Measurements from ENCODE around the gene SLC15A4.

Gene SLC15A4

DNA sequence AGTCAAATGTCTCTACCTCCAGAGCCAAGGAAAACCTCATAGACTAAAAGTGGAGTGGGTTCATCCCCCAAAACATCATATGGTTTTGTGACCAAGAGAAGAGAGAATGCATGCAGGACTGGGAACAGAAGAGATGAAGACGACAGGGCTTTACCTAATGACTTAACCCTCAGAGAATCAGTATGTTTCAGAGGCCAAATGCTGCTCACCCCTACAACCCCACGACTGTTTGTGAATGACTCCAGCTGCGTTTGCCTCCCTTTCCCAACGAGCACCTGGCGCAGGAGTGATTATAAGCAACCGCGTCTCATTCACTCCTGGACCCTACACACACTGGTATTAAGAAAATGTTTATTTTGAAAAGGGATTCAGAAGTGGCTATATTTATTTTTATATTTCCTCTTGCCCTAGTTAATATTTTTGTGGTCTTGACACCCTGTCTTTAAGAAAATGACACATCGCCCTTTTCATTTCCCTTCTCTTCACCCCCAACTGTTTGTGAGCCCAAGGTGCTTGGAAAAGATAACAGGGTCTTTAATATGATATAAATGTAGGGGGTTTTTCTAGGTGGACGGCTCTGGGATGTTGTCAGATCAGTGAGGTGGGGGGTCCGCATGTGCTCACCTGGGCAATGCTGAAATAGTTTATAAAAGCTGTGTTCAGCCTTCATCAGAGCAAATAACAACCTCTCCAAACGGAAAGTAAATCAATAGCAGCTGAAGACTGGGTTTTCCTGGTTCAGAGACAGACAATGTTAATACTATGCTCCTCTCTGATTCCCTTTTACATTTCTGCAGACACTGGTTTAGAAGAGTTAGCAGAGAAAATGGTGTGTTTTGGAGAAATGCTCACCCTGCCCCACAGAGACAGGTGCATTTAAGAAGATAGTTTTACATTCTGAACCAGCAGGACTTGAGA lies 77.7 kb downstream of the SLC15A4 start:
- no peak for FAIRE-seq

- no peak for FAIRE-seq
Measured at GRCh38 chr12:128743916-128744315, 79.8 kb downstream of the SLC15A4 start.

Measured in A204.1 (cell line).